GM12875 (cell line): ENCODE measurements around the gene TMEM150C.

Experiments used
- H3K4me3 ChIP-seq: one replicate; pipeline ENCODE4 v1.5.1; 2011; ENCODE audit warnings: low read depth, low read length, control low read depth
- CTCF ChIP-seq: IDR thresholded peaks from 2 replicates; pipeline ENCODE4 v1.5.1; 2011; ENCODE audit warnings: low read depth, mild to moderate bottlenecking, control low read depth, inconsistent platforms, low read length, moderate library complexity, borderline replicate concordance; ENCODE audit not compliant: insufficient read depth

Gene TMEM150C

GRCh38 chr4:82501154-82501442, 60.7 kb downstream of the TMEM150C start:
- no peak for TF ChIP-seq CTCF

DNA sequence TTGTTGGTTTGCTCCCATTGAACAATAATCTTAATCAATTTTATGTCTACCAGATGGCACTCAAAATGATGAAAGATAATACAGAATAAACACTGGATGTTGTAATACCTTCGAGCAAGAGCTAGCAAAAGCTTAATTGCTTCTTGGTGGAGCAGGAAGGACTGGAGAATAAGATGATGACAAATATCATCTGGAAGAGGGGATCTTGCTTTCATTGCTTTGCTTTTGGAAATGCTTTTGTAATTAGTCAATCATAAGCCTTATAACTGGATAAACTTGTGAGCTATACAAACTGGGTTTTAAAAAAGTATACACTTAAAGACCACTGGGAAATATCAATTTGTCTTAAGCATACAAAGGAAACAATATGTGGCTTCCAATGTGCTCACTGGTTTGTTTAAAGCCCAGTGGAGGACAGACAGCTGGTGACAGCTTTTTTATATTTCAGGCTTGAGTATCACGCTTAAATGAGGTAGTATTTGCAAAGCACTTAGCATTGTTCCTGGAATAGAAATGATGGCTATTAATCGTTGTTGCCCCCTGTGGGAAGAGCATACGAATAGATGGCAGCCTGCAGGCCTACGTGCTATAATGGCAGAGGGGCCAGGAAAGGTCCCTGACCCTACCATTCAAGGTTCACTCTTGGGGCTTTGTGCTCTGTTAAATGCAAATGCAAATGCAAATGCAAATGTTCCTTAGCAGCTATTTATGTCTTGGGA, 61.2 kb downstream of the TMEM150C start:
- no peak overlapping the region for H3K4me3 ChIP-seq
- TF ChIP-seq CTCF, result no peak

More at GRCh38 chr4:82501154-82501442, 60.7 kb downstream of the TMEM150C start:
- H3K4me3 ChIP-seq, result no peak overlapping the region

DNA sequence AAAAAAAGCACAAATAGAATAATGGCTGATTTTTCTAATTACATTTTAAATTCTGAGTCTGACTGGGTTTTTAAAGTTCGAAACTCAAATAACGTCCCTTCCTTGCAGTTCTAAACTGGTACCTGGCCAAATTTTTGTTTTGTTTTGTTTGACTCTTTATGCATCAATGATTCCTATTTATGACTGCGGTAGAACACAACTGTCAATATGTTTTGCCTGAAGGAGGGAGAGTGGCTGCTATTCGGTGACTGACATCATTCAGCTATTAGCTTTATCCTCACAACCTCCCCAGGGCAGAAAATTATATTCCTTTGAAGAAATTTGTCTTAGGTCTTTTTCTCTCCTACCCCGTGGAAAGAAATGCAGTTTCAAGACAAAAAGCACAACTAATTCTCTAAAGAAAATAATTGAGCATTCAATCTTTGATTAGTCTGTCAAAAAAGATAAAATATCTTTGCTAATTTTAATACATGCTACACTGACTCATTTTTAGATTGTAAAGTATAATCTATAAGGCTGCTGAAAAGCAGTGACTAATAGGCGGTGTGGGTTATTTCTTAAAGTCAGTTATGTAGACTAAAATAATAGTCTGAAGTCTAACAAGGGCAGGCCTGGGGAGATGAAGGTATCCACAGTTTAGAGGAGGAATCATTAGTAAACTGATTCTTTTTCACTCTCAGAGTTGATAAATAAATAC, 61.9 kb downstream of the TMEM150C start:
- no peak overlapping the region for H3K4me3 ChIP-seq
- TF ChIP-seq CTCF, result no peak

DNA sequence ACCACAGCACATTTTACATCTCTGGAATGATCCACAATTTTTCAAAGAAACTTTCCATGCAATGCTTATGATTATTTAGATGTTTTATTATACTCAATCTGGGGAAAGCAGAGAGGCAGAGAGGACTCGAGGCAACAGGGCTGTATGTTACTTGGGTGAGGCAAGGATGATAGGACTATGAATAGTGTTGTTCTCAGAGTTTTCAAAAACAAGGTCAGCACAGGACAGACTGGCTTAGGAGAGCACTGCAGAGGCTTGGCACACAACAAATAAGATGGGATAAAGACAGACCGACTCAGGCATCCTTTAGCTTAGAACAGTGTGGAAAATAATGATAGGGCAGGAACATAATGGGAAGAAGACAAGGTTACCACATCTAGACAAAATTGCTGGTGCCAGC, 65.4 kb downstream of the TMEM150C start:
- no peak overlapping the region for H3K4me3 ChIP-seq
- no peak for TF ChIP-seq CTCF

- no peak overlapping the region for H3K4me3 ChIP-seq
- TF ChIP-seq CTCF, result no peak
These were observed 66.1 kb downstream of the TMEM150C start for GRCh38 chr4:82495666-82496065.

GRCh38 chr4:82493721-82494425, 67.9 kb downstream of the TMEM150C start:
- TF ChIP-seq CTCF, result no peak
- H3K4me3 ChIP-seq, result no peak overlapping the region

- no peak for TF ChIP-seq CTCF
These were observed 70.4 kb downstream of the TMEM150C start for GRCh38 chr4:82491251-82491960.

More at GRCh38 chr4:82491251-82491960, 70.4 kb downstream of the TMEM150C start:
- H3K4me3 ChIP-seq, result no peak overlapping the region
